ENCODE measurements around the gene EFL1.
"Not testable (repeated sequence)": the region's sequence is repeated elsewhere in the genome, so short reads cannot be mapped to it uniquely, and the experiment has no call there.

Gene EFL1

DNA sequence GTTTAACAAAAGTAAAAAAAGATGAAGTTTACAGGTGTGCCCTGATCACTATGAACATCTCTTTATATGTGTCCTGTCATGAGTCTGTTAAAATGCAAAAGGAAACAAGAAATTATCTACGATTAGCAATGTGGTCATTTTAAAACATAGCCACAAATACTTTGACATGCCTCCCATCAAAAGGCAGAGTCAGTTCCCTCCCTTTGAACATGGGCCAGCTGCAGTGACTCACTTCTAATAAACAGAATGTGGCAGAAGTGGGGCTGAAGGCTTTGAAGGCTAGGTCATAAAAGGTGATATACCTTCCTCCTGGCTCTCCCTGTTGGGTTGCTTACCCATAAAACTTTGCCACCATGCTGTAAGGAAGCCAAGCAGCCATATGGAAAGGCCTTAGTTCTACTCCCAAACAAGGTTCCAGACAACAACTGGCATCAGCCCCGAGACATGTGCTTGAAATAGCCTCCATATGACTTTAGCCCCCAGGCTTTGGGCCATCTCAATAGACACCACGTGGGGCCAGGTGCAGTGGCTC lies 52.4 kb downstream of the EFL1 start:
- H3K36me3 ChIP-seq (replicated peaks); H3K4me3 ChIP-seq; DNase-seq (ENCODE audit: low spot score in 2 of 2); H3K27me3 ChIP-seq (ENCODE audit: low read depth); H3K9me3 ChIP-seq; H3K4me1 ChIP-seq; in situ Hi-C loops (cut with MboI; ENCODE audit: low sequenced_read_pairs): not testable (repeated sequence)

DNA sequence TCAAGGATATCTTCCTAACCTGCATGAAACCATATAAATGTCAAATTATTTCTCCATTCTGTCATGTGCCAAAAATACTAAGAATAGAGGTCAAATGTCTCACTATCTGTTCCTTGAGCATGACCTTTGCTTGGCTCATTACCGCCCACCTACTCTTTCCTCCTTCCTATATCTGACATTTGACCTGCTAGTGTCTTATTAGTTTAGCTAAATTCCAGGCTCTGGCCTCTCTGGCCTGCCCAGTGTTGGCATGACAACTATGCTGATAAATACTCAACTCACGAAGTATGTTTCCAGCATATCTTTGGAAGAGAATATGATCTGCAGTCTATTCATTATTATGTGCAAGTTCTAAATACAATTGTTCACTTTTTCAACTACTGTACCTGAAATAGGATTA lies 58.0 kb downstream of the EFL1 start:
- H3K9me3 ChIP-seq; H3K27me3 ChIP-seq (ENCODE audit: low read depth); H3K36me3 ChIP-seq (replicated peaks); H3K4me3 ChIP-seq; H3K4me1 ChIP-seq; DNase-seq (ENCODE audit: low spot score in 2 of 2); in situ Hi-C loops (cut with MboI; ENCODE audit: low sequenced_read_pairs): not testable (repeated sequence)

DNA sequence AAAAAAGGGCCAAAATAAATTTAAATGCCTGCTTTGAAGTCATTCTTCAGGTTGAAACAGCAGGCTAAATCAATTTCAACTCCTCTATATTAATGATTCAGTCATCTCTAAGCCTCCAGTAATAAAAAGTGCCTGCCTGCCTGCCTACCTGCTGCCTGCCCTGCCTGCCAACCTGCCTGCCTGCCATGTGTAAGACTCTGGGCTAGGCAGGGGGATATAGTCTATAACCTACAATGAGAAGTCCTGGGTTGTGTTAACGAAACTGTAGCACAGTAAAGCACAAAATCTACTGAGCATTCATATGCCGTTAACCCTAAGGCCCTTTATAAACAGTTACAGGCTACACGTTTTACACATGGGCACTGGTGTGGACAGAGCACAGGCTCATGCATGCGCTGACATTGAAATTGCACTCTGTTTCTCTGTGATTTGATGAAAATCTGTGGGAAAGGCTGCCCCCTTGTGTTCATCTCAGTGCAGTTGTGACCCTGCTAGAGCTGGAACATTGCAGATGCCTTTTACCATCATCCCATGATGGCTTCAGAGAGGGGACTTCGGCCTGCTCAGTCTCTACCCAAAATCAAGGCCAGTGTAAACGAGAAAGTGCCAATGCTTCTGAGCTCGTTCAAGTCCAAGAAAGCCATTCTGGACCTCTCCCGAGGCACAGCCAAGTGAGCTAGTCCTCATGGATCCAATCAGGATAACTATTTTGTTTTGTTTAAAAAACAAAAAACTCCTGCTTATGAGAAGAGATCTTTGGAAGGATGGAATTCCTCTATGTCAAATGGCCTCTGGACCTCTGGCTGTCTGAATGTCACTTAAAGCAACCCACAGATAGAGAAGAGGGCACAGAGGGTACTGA lies 64.6 kb downstream of the EFL1 start:
- no peaks in the 10 kb centered on the region for H3K9me3 ChIP-seq
- no peaks in the 10 kb centered on the region for H3K36me3 ChIP-seq (replicated peaks)
- no peak overlapping the region for H3K4me3 ChIP-seq
- H3K4me1 ChIP-seq: peaks cover 2% of the 10 kb centered on the region; the same call in 1 of the 2 replicates
- peak; percentile 85 to 93 for DNase-seq (ENCODE audit: low spot score in 2 of 2)
- no peaks in the 10 kb centered on the region for H3K27me3 ChIP-seq (ENCODE audit: low read depth)
- in situ Hi-C loops (cut with MboI; ENCODE audit: low sequenced_read_pairs): no loop called here

GRCh38 chr15:82196353-82196752 lies 66.2 kb downstream of the EFL1 start:
- peaks cover 7% of the 10 kb centered on the region for H3K4me1 ChIP-seq
- H3K9me3 ChIP-seq: no peaks in the 10 kb centered on the region
- no peaks in the 10 kb centered on the region for H3K36me3 ChIP-seq (replicated peaks)
- no peak overlapping the region for H3K4me3 ChIP-seq
- DNase-seq (ENCODE audit: low spot score in 2 of 2): no peak
- no peaks in the 10 kb centered on the region for H3K27me3 ChIP-seq (ENCODE audit: low read depth)
- in situ Hi-C loops (cut with MboI; ENCODE audit: low sequenced_read_pairs): no loop called here

DNA sequence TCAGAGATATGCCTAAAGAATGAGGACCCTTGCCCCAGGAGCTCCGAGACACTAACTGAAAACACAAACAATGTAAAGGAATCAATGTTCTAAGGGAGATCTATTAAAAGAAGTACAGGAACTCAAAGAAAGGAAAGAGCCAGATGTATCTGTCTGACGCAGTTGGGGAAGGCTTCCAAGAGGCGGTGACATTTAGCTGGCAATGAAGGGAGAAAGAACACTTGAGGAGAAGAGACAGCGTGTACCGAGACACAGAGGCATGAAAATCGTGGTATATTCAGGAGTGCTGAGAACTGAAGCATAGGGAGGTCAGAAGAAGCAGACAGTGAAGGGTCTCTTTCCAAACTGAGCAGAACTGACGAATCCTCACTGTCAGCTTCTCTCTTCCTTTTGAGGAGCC lies 66.7 kb downstream of the EFL1 start:
- H3K27me3 ChIP-seq (ENCODE audit: low read depth); H3K9me3 ChIP-seq; H3K4me3 ChIP-seq; H3K36me3 ChIP-seq (replicated peaks); in situ Hi-C loops (cut with MboI; ENCODE audit: low sequenced_read_pairs); H3K4me1 ChIP-seq; DNase-seq (ENCODE audit: low spot score in 2 of 2): not testable (repeated sequence)

GRCh38 chr15:82194488-82194887 lies 68.0 kb downstream of the EFL1 start:
- H3K9me3 ChIP-seq; H3K27me3 ChIP-seq (ENCODE audit: low read depth); H3K36me3 ChIP-seq (replicated peaks); in situ Hi-C loops (cut with MboI; ENCODE audit: low sequenced_read_pairs); DNase-seq (ENCODE audit: low spot score in 2 of 2); H3K4me1 ChIP-seq; H3K4me3 ChIP-seq: not testable (repeated sequence)

DNA sequence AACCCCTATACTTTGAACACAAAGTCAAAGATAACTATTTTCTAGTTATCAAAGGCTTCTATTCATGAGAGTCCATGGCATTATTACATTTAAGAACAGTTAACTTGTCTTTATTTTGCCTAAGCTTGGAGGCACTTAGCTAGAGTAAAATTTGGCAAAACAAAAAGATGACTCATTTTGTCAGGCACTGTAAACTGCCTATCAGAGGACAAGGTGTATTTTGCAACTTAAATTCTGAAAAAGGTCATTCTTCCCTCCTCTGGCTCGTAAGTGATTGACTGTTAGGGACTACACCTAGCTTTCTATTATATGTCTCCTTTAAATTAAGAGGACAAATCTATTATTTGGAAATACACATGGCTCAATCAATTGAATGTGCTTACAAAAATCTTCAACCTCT lies 69.1 kb downstream of the EFL1 start:
- H3K9me3 ChIP-seq; H3K36me3 ChIP-seq (replicated peaks); H3K4me1 ChIP-seq; H3K4me3 ChIP-seq; in situ Hi-C loops (cut with MboI; ENCODE audit: low sequenced_read_pairs); H3K27me3 ChIP-seq (ENCODE audit: low read depth); DNase-seq (ENCODE audit: low spot score in 2 of 2): not testable (repeated sequence)

DNA sequence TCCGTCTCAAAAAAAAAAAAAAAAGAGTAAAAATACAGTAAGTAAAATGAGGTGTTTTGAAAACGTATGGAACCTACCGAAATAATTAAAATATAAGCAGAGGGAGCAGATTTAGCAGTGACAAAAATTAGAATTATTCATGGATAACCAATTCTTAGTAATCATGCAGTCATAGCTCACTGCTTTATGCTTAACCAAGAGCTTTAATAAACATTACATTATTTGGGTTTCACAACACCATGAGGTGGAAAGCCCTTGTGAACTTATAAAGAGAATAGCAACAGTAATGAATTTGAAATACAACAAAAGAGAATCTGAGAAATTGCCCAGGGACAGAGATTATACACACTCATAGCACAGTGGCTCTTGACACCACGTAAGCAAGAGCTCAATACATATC lies 70.1 kb downstream of the EFL1 start:
- DNase-seq (ENCODE audit: low spot score in 2 of 2); H3K9me3 ChIP-seq; in situ Hi-C loops (cut with MboI; ENCODE audit: low sequenced_read_pairs); H3K27me3 ChIP-seq (ENCODE audit: low read depth); H3K4me3 ChIP-seq; H3K36me3 ChIP-seq (replicated peaks); H3K4me1 ChIP-seq: not testable (repeated sequence)

- Histone ChIP-seq H3K4me3 (no peak overlapping the region), H3K9me3 (no peaks in the 10 kb centered on the region), H3K36me3 (replicated peaks) (no peaks in the 10 kb centered on the region), H3K4me1 (peaks cover 33% of the 10 kb centered on the region), H3K27me3 (ENCODE audit: low read depth) (no peaks in the 10 kb centered on the region)
- in situ Hi-C loops (cut with MboI; ENCODE audit: low sequenced_read_pairs): no loop called here
- no peak for DNase-seq (ENCODE audit: low spot score in 2 of 2)
Observed at GRCh38 chr15:82186719-82187406, 75.7 kb downstream of the EFL1 start.

DNA sequence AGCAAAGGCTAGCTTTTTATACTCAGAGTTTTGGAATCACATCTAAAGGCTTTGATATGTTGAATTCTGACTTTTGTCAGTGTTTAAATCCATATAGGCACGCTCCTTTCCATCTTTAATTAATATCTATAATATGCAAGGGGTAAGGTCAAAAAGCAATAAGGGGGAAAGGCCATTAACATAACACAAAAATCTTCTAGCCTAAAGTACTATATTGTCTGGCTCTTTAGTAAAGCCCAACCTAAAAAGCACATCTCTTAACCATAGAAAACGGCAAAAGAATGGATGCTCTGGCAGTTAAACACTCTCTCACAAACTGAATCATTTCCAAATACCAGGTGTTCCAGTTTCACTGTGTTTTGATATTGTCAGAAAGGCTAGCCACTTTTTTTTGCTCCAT lies 76.4 kb downstream of the EFL1 start:
- H3K36me3 ChIP-seq (replicated peaks): no peaks in the 10 kb centered on the region
- in situ Hi-C loops (cut with MboI; ENCODE audit: low sequenced_read_pairs): no loop called here
- DNase-seq (ENCODE audit: low spot score in 2 of 2): peak in 1 of 2 experiments; percentile 99

DNA sequence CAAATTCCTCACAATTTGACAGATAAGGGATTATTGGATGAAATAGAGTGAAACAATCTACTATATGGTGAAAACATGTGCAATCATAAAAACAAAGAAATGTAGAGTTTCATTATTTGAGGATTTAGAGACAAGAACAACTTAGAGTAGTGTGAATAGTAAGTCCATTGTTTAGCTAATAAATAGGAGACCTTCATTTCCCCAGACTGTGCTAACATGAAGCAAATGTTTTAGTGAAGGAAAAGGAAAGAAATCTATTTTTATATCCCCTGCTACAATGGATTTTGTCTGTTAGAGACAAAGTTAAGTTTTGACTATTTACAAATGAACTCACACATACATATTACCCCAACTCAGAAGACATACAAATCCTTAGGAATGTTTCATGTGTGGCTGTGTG lies 77.8 kb downstream of the EFL1 start:
- in situ Hi-C loops (cut with MboI; ENCODE audit: low sequenced_read_pairs): no loop called here

More for the DNA sequence above, 76.4 kb downstream of the EFL1 start:
- Histone ChIP-seq H3K27me3 (ENCODE audit: low read depth) (no peaks in the 10 kb centered on the region), H3K4me1 (peaks cover 33% of the 10 kb centered on the region), H3K4me3 (no peak overlapping the region), H3K9me3 (no peaks in the 10 kb centered on the region)

DNA sequence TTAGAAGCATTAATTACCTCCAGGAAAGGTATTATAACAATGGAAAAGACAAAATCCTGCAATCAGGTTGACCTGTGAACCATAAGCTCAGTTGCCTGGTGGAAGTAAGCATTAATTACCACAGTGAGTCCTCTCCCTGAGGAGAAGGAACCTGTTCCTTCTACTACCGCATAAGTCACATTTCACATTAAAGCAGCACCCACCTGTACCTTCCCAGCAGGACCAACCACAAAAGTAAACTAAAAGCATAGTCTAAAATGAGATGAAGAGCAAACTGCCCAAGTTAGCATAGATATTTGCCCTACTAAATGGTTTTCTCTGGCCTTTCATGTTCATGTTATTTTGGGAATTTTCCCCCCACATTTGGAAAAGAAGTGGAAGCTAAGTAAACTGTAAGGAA lies 78.2 kb downstream of the EFL1 start:
- Histone ChIP-seq H3K4me1 (peaks cover 33% of the 10 kb centered on the region), H3K4me3 (no peak overlapping the region), H3K9me3 (no peaks in the 10 kb centered on the region), H3K27me3 (ENCODE audit: low read depth) (no peaks in the 10 kb centered on the region), H3K36me3 (replicated peaks) (no peaks in the 10 kb centered on the region)
- in situ Hi-C loops (cut with MboI; ENCODE audit: low sequenced_read_pairs): no loop called here
- no peak for DNase-seq (ENCODE audit: low spot score in 2 of 2)

More for the DNA sequence above, 77.8 kb downstream of the EFL1 start:
- Histone ChIP-seq H3K4me1 (peaks cover 33% of the 10 kb centered on the region), H3K36me3 (replicated peaks) (no peaks in the 10 kb centered on the region), H3K4me3 (no peak overlapping the region), H3K27me3 (ENCODE audit: low read depth) (no peaks in the 10 kb centered on the region), H3K9me3 (no peaks in the 10 kb centered on the region)
- peak in 1 of 2 experiments; percentile 50 for DNase-seq (ENCODE audit: low spot score in 2 of 2)

DNA sequence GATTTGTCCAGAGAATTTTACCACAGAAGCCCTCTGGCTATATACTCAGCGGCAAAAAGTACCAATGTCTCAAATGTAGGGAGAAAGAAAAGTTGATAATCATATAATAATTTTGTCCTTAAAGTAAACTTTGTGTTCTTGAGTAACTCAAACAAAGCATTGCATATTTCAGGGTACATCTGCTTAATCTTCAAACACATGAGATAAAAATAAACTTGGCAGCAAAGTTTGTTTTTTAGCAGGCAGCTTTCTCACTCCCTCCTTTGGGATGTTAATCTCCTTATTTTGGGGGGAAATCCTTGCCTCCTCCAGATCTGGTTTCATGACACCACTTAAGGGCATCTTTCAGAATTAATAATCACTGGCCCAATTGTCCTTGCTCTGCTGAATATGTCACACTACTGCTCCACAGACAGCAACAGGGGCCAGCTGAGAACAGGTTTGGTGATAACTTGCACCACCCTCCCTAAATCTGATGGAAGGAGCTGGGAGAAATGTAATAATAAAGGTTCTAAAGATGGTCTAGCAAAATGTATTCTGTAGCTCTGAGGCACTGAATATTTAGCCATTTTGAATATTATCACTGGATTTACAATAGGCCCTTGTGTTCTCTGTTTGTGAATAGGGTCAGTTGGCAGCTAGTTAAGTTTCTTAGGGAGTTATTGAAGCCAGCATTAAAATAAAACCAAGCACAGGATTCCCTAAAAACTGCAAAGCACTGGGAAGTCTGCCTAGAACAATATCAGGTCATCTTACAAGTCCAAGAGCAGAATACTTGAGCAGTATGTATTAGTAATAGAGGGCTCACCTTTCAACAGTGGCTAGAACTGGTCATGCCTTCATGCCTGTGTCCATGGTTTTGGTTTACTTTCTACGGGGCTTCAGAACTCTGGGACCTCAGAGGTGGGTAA lies 79.2 kb downstream of the EFL1 start:
- H3K9me3 ChIP-seq: no peaks in the 10 kb centered on the region
- DNase-seq (ENCODE audit: low spot score in 2 of 2): no peak
- no peaks in the 10 kb centered on the region for H3K27me3 ChIP-seq (ENCODE audit: low read depth)
- peaks cover 33% of the 10 kb centered on the region for H3K4me1 ChIP-seq
- in situ Hi-C loops (cut with MboI; ENCODE audit: low sequenced_read_pairs): no loop called here
- H3K4me3 ChIP-seq: no peak overlapping the region
- H3K36me3 ChIP-seq (replicated peaks): no peaks in the 10 kb centered on the region

All from HAP-1 (cell line).